Neural progenitor cell (in vitro differentiated cells): ENCODE data around the gene LAMB4. TPM values are rescaled to one million over a fixed set of nuclear protein-coding genes. Genes with fewer than 3 reads are reported as not detected.

Source experiments
- DNase-seq: peaks from one replicate; pipeline ENCODE4 v3.0.0-alpha.2; 2016; ENCODE audit warnings: low spot score
- H2AFZ ChIP-seq: fragments of 200-600 bp; sonication (generic); replicated peaks from 2 replicates; pipeline ENCODE4 v1.6.1; 2016; ENCODE audit warnings: antibody characterized with exemption
- H3F3A ChIP-seq: fragments of 200-600 bp; sonication (generic); 2 replicates; pipeline ENCODE4 v1.6.1; 2016; ENCODE audit warnings: antibody characterized with exemption, low read depth
- H3K27ac ChIP-seq: fragments of 200-600 bp; sonication (generic); 2 replicates; pipeline ENCODE4 v1.5.1; 2016; ENCODE audit warnings: mild to moderate bottlenecking
- H3K27me3 ChIP-seq: fragments of 200-600 bp; sonication (generic); 2 replicates; pipeline ENCODE4 v1.6.1; 2016; ENCODE audit warnings: mild to moderate bottlenecking, moderate library complexity
- H3K36me3 ChIP-seq: fragments of 200-600 bp; sonication (generic); 2 replicates; pipeline ENCODE4 v1.5.1; 2016
- H3K4me1 ChIP-seq: fragments of 200-600 bp; sonication (generic); 2 replicates; pipeline ENCODE4 v1.6.1; 2016; ENCODE audit warnings: mixed run types
- H3K4me2 ChIP-seq: fragments of 200-600 bp; sonication (generic); 2 replicates; pipeline ENCODE4 v1.6.1; 2016
- H3K4me3 ChIP-seq: fragments of 200-600 bp; sonication (generic); 2 replicates; pipeline ENCODE4 v1.5.1; 2016
- H3K79me2 ChIP-seq: fragments of 200-600 bp; sonication (generic); 2 replicates; pipeline ENCODE4 v1.6.1; 2016; ENCODE audit warnings: low read depth
- H3K9ac ChIP-seq: fragments of 200-600 bp; sonication (generic); 2 replicates; pipeline ENCODE4 v1.6.1; 2016
- H3K9me3 ChIP-seq: fragments of 200-600 bp; sonication (generic); 2 replicates; pipeline ENCODE4 v1.5.1; 2016; ENCODE audit warnings: low read depth
- H4K20me1 ChIP-seq: fragments of 200-600 bp; sonication (generic); 2 replicates; pipeline ENCODE4 v1.6.1; 2016; ENCODE audit warnings: low read depth
- H3K27ac Mint-ChIP-seq: 3 replicates; pipeline ENCODE4 v1.8.0; 2021; ENCODE audit warnings: mixed read lengths
- H3K27me3 Mint-ChIP-seq: 2 replicates; pipeline ENCODE4 v1.8.0; 2022; ENCODE audit warnings: low read depth, mild to moderate bottlenecking, inconsistent platforms, moderate library complexity, mixed read lengths; ENCODE audit not compliant: insufficient read depth
- H3K36me3 Mint-ChIP-seq: 3 replicates; pipeline ENCODE4 v1.8.0; 2021; ENCODE audit warnings: mixed read lengths
- H3K4me1 Mint-ChIP-seq: 3 replicates; pipeline ENCODE4 v1.8.0; 2021; ENCODE audit warnings: mixed read lengths
- H3K4me3 Mint-ChIP-seq: 3 replicates; pipeline ENCODE4 v1.8.0; 2021; ENCODE audit warnings: mild to moderate bottlenecking, moderate library complexity, mixed read lengths
- H3K9me3 Mint-ChIP-seq: 3 replicates; pipeline ENCODE4 v1.8.0; 2020; ENCODE audit warnings: mixed read lengths
- EZH2 ChIP-seq: fragments of 200-600 bp; sonication (generic); IDR thresholded peaks from 2 replicates; pipeline ENCODE4 v1.6.1; 2017; ENCODE audit warnings: antibody characterized with exemption, mild to moderate bottlenecking, moderate library complexity
- EZH2phosphoT487 ChIP-seq: fragments of 200-600 bp; sonication (generic); IDR thresholded peaks from 2 replicates; pipeline ENCODE4 v1.6.1; 2017; ENCODE audit warnings: antibody characterized with exemption
- total RNA-seq: library from RNA; depleted of rRNA; stranded (reverse); fragments of >200 nt; gene quantifications from 2 replicates; pipeline ENCODE4 v1.2.3, GENCODE V29; 2015; ENCODE audit warnings: low replicate concordance
- TF ChIP-seq, protein P1 (sequence below): fragments of 200-600 bp; sonication (generic); IDR thresholded peaks from 2 replicates; pipeline ENCODE4 v1.5.1; 2017; ENCODE audit warnings: antibody characterized with exemption, mild to moderate bottlenecking

LAMB4 gene
- total RNA-seq, 1 donor from 2014 or later: not detected

GRCh38 chr7:108094933-108095710 is 35.0 kb downstream of the LAMB4 start:
- Mint-ChIP-seq H3K4me3 (no peak overlapping the region), H3K36me3 (no peaks in the 10 kb centered on the region), H3K4me1 (peaks cover 16% of the 10 kb centered on the region), H3K27me3 (peaks cover 2% of the 10 kb centered on the region), H3K9me3 (no peaks in the 10 kb centered on the region), H3K27ac (no peak overlapping the region)
- no peak overlapping the region for H3K27ac ChIP-seq
- H3F3A ChIP-seq: no peaks in the 10 kb centered on the region
- H3K79me2 ChIP-seq: no peaks in the 10 kb centered on the region
- H4K20me1 ChIP-seq: no peaks in the 10 kb centered on the region
- no peak overlapping the region for H3K4me3 ChIP-seq
- no peak for DNase-seq
- peak overlapping the region; percentile 64 for H2AFZ ChIP-seq
- H3K4me2 ChIP-seq: no peak overlapping the region
- no peaks in the 10 kb centered on the region for H3K9me3 ChIP-seq
- no peaks in the 10 kb centered on the region for H3K36me3 ChIP-seq
- TF ChIP-seq, protein P1, sequence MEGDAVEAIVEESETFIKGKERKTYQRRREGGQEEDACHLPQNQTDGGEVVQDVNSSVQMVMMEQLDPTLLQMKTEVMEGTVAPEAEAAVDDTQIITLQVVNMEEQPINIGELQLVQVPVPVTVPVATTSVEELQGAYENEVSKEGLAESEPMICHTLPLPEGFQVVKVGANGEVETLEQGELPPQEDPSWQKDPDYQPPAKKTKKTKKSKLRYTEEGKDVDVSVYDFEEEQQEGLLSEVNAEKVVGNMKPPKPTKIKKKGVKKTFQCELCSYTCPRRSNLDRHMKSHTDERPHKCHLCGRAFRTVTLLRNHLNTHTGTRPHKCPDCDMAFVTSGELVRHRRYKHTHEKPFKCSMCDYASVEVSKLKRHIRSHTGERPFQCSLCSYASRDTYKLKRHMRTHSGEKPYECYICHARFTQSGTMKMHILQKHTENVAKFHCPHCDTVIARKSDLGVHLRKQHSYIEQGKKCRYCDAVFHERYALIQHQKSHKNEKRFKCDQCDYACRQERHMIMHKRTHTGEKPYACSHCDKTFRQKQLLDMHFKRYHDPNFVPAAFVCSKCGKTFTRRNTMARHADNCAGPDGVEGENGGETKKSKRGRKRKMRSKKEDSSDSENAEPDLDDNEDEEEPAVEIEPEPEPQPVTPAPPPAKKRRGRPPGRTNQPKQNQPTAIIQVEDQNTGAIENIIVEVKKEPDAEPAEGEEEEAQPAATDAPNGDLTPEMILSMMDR: no peak
- TF ChIP-seq EZH2phosphoT487 (no peak), EZH2 (no peak)
- H3K27me3 ChIP-seq: no peaks in the 10 kb centered on the region
- H3K9ac ChIP-seq: no peak overlapping the region
- H3K4me1 ChIP-seq: no peaks in the 10 kb centered on the region

DNA sequence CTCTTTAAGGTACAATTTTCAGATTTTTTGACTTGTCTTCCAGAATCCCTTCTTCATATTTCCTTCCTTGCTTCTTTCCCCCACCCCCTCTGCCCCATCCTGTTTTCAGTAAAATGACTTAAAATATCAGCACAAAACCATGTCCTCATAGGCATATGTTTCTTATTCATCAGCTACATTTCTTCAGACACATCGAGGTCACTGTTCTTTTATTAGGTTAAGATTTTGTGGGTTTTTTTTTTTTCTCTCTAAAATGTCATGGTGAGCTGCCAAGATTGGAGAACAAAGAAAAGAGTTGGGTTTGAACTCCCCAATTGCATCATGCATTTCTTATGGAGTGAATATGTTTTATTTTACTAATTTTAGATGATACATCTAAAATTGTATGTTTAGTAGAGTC is 35.8 kb downstream of the LAMB4 start:
- Mint-ChIP-seq H3K4me3 (no peak overlapping the region), H3K4me1 (peaks cover 16% of the 10 kb centered on the region), H3K27ac (no peak overlapping the region), H3K36me3 (no peaks in the 10 kb centered on the region), H3K9me3 (no peaks in the 10 kb centered on the region), H3K27me3 (peaks cover 2% of the 10 kb centered on the region)
- Histone ChIP-seq H3K4me3 (no peak overlapping the region), H3K9ac (no peak overlapping the region), H3K27ac (no peak overlapping the region), H3F3A (no peaks in the 10 kb centered on the region), H3K4me1 (no peaks in the 10 kb centered on the region), H2AFZ (no peak overlapping the region), H3K36me3 (no peaks in the 10 kb centered on the region), H3K4me2 (no peak overlapping the region), H3K27me3 (no peaks in the 10 kb centered on the region), H3K79me2 (no peaks in the 10 kb centered on the region), H3K9me3 (no peaks in the 10 kb centered on the region), H4K20me1 (no peaks in the 10 kb centered on the region)
- no peak for TF ChIP-seq EZH2phosphoT487
- TF ChIP-seq EZH2: no peak
- TF ChIP-seq, protein P1: no peak
- no peak for DNase-seq

DNA sequence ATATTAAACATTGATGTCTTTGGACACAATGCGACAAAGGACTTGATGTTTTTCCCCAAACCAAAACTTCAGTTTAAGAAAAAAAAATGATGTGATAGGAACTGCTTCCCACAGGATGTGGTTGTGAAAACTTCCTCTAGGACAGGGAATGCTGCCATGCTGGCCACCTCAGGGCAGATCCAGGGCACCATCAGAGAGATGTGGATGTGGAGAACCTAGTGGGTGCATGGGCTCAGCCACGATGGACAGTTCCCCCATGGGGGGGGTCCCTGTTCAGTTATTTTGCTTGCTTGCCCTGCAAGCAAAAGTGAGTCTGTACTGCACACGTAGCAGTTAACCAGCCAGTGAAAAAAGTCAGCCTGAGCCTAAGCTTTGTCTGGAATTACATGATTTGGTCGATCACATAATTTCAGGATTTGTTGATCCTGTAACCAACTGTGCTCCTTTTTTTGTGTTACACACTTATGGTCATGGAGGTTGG is 36.3 kb downstream of the LAMB4 start:
- TF ChIP-seq EZH2phosphoT487: no peak
- no peak for TF ChIP-seq EZH2
- TF ChIP-seq, protein P1: no peak
- H4K20me1 ChIP-seq: no peaks in the 10 kb centered on the region
- no peaks in the 10 kb centered on the region for H3K9me3 ChIP-seq
- no peaks in the 10 kb centered on the region for H3K4me1 ChIP-seq
- DNase-seq: no peak
- H3K9ac ChIP-seq: no peak overlapping the region
- H3K4me2 ChIP-seq: no peak overlapping the region
- H3K4me3 ChIP-seq: no peak overlapping the region
- H3K4me1 Mint-ChIP-seq: peaks cover 16% of the 10 kb centered on the region
- no peak overlapping the region for H2AFZ ChIP-seq
- no peaks in the 10 kb centered on the region for H3F3A ChIP-seq
- H3K36me3 ChIP-seq: no peaks in the 10 kb centered on the region
- no peaks in the 10 kb centered on the region for H3K79me2 ChIP-seq
- no peak overlapping the region for H3K4me3 Mint-ChIP-seq
- no peaks in the 10 kb centered on the region for H3K36me3 Mint-ChIP-seq
- no peaks in the 10 kb centered on the region for H3K9me3 Mint-ChIP-seq
- no peaks in the 10 kb centered on the region for H3K27me3 ChIP-seq
- H3K27ac Mint-ChIP-seq: no peak overlapping the region
- H3K27me3 Mint-ChIP-seq: peaks cover 2% of the 10 kb centered on the region
- H3K27ac ChIP-seq: no peak overlapping the region
